Measurements from ENCODE around the gene SLC24A3.

The SLC24A3 gene

DNA sequence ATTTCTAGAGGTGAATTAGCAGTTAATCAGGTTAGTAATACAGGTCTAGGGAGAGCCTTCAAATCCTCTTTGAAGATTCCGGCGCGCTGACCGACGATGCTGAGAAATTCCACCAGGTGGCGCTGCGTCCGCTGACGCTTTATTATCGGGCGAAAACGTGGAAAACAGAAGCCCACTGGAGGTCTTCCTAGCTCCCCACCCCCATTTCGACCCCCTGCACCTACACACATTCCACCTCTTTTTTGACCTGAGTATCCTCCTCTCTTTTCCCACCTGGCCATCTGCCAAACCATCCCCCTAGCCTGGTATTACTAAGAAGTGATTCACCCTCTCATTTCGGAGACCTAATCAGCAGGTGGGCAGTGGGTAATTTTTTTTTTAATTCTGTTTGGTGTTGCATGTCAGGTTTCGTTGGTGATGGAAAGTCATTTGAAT lies 480.3 kb downstream of the SLC24A3 start:
- TF ChIP-seq, protein P1, sequence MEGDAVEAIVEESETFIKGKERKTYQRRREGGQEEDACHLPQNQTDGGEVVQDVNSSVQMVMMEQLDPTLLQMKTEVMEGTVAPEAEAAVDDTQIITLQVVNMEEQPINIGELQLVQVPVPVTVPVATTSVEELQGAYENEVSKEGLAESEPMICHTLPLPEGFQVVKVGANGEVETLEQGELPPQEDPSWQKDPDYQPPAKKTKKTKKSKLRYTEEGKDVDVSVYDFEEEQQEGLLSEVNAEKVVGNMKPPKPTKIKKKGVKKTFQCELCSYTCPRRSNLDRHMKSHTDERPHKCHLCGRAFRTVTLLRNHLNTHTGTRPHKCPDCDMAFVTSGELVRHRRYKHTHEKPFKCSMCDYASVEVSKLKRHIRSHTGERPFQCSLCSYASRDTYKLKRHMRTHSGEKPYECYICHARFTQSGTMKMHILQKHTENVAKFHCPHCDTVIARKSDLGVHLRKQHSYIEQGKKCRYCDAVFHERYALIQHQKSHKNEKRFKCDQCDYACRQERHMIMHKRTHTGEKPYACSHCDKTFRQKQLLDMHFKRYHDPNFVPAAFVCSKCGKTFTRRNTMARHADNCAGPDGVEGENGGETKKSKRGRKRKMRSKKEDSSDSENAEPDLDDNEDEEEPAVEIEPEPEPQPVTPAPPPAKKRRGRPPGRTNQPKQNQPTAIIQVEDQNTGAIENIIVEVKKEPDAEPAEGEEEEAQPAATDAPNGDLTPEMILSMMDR (IDR thresholded peaks at IDR 0.05; ENCODE audit: borderline replicate concordance, control extremely low read depth, extremely low read depth, insufficient read depth, missing control alignments): peak; percentile 88
- DNase-seq (ENCODE audit: low spot score): peak; percentile 61
- in situ Hi-C loops (cut with MboI; ENCODE audit: low sequenced_read_pairs, unreplicated experiment): no loop called here

DNA sequence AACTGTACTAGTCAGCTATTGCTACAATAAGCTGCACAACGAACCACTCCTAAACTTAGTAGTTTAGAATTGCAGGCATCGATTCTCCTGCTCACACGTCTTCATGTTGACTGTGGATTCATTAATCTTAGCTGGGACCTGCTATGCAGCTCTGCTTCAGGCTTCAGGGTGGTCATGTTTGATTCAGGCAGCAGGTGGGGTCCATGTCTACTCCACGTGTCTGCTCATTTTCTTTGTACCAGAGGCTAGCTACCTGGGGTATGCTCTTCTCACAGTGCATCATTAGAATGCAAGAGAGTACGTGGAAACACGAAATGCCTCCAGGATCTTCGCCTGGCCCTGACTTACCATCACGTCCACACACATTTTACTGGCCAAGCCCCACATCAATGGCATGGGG lies 481.1 kb downstream of the SLC24A3 start:
- TF ChIP-seq, protein P1 (IDR thresholded peaks at IDR 0.05; ENCODE audit: borderline replicate concordance, control extremely low read depth, extremely low read depth, insufficient read depth, missing control alignments): no peak
- DNase-seq (ENCODE audit: low spot score): no peak
- in situ Hi-C loops (cut with MboI; ENCODE audit: low sequenced_read_pairs, unreplicated experiment): no loop called here

DNA sequence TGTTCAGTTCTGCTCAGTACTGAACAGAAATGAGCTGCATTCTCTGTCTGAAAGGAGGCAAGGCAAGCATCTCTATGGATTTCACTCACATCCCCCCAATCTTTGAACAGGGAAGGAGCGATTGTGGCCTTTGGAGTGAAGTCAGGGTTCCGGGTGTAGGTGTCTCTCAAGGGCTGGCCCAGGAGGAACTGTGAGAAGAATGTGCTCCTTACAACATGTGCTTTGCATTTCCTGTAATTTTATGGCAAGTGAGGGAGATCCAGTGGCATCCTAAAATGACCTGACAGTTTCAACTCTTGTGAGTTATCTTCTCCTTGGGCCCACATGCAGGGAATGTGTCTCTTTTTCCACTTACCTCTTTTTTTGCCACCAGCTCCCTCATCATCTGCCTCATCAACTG lies 482.6 kb downstream of the SLC24A3 start:
- no peak for DNase-seq (ENCODE audit: low spot score)
- TF ChIP-seq, protein P1 (IDR thresholded peaks at IDR 0.05; ENCODE audit: borderline replicate concordance, control extremely low read depth, extremely low read depth, insufficient read depth, missing control alignments): no peak
- in situ Hi-C loops (cut with MboI; ENCODE audit: low sequenced_read_pairs, unreplicated experiment): no loop called here

DNA sequence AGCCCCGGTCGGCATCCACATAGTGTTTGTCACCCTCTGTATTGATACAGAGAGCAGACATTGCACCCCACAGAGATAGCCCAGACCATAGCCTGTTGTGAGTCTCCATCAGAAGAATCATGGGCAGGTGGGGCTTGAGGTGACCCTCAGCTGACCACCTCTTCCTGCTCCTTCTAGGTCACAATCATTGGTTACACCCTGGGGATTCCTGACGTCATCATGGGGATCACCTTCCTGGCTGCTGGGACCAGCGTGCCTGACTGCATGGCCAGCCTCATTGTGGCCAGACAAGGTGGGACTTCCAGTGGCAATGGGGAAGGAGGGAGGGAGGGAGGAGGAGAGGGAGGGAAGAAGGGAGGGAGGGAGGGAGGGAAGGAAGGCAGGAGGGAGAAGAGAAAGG lies 484.2 kb downstream of the SLC24A3 start:
- in situ Hi-C loops (cut with MboI; ENCODE audit: low sequenced_read_pairs, unreplicated experiment): no loop called here
- DNase-seq (ENCODE audit: low spot score): no peak
- TF ChIP-seq, protein P1 (IDR thresholded peaks at IDR 0.05; ENCODE audit: borderline replicate concordance, control extremely low read depth, extremely low read depth, insufficient read depth, missing control alignments): no peak

DNA sequence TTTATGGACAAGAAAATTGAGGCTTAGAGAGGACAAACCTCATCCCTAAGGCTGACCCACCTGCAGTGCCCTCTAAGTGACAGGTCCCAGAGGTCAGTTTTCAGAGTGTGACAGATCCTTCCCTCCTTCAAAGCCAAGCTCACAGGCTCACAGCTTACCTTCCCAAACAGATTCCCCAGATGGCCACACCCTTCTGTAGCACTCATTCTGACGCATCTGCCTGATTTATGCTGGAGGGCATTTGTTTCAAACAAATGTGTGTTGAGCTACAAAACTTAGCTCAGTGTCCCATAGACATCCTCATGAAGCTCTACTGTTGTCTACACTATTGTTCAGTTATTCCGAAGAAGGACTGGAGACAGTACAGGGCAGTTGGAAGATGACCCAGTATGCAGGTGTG lies 485.0 kb downstream of the SLC24A3 start:
- in situ Hi-C loops (cut with MboI; ENCODE audit: low sequenced_read_pairs, unreplicated experiment): no loop called here
- TF ChIP-seq, protein P1 (IDR thresholded peaks at IDR 0.05; ENCODE audit: borderline replicate concordance, control extremely low read depth, extremely low read depth, insufficient read depth, missing control alignments): no peak
- no peak for DNase-seq (ENCODE audit: low spot score)

DNA sequence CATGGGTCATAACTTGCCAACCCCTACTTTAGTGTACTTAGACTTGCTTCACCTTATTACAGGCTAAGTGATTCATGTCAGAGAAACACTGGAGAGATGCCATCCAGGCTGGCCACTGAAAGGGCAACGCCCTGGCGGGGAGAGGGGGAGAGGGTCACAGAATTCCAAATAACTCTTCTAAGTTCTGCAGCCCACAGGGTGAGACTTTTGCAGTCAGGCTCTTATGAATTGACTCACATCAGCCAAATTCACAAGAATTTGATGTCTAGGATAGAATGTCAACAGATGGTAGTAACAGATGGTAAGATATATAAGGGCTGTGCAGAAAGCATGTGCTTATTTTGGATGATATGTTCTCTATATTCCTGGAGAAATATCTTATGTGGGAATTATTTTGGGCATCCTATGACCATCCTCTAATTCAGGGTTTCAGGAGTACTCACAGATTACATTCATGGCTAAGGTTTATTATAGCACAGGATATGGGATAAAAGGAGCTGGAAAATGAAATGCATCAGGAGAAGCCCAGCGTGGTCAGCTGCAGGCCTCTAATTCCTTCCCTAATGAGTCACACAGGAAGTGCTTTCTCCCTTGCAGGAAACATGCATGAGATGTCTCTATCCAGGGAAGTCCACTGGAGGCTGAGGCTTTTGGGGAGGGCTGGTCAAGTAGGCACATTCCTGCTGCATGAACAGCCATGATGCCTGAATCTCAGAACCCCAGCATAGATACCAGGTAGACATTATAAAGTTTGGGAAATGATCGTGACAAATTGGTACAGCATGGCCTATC lies 486.9 kb downstream of the SLC24A3 start:
- in situ Hi-C loops (cut with MboI; ENCODE audit: low sequenced_read_pairs, unreplicated experiment): no loop called here
- TF ChIP-seq, protein P1 (IDR thresholded peaks at IDR 0.05; ENCODE audit: borderline replicate concordance, control extremely low read depth, extremely low read depth, insufficient read depth, missing control alignments): no peak
- DNase-seq (ENCODE audit: low spot score): no peak
